GM18873 (cell line): Measurements from ENCODE around the gene TXLNB.
"Not testable (repeated sequence)": the region's sequence is repeated elsewhere in the genome, so short reads cannot be mapped to it uniquely, and the experiment has no call there.

Source experiments
- ATAC-seq: cut with Tn5 transposase; IDR thresholded peaks from one replicate; pipeline ENCODE4 v1.9.1; 2021; ENCODE audit warnings: mild to moderate bottlenecking, moderate library complexity, moderate number of reproducible peaks; ENCODE audit not compliant: unreplicated experiment, low FRiP score

Gene TXLNB

GRCh38 chr6:139240161-139241010 lies 51.4 kb downstream of the TXLNB start:
- no peak for ATAC-seq

DNA sequence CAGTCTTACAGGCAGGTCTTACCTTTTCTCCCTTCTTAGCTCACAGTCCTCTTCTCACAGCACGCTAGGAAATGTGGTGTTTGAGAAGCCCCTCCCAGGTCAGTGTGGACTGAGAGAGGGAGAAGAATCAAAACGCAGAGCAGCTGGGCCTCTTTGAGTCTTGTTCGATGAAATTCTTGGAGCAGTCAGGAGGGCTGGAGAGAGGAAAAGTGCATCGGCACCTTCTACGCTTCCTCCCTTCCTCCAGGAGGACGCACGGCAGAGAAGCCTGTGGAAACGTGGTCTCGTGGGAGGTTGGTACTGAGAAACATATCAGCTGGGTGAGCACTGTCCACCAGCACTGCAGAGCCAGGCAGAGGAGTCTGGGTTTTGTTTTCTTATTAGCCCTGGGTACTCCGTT lies 52.7 kb downstream of the TXLNB start:
- ATAC-seq, result no peak

DNA sequence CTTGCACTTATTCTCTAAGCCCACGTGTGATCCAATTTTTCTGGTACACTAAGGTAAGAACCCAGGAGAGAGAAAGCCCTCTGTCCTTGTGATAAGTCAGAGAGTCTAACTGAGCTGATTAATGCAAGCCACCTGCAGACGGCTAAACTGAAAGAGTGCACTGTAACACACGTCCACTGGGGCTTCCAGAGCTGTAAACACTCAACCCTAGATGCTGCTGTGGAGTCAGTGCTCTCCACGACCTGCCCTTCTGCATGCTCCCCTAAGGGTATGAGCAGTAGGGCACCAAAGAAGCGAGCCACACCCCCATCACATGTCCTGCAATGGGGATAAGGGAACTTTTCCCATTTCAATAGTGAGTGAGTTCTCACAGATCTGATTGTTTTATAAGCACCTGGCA lies 55.7 kb downstream of the TXLNB start:
- ATAC-seq, result no peak

- no peak for ATAC-seq
These were observed 56.1 kb downstream of the TXLNB start for GRCh38 chr6:139235661-139236060.

- ATAC-seq, result not testable (repeated sequence)
These were observed 57.6 kb downstream of the TXLNB start for GRCh38 chr6:139234193-139234592.

- no peak for ATAC-seq
These were observed 60.6 kb downstream of the TXLNB start for GRCh38 chr6:139231206-139231605.

- ATAC-seq, result no peak
These were observed 61.4 kb downstream of the TXLNB start for GRCh38 chr6:139230391-139230840.

DNA sequence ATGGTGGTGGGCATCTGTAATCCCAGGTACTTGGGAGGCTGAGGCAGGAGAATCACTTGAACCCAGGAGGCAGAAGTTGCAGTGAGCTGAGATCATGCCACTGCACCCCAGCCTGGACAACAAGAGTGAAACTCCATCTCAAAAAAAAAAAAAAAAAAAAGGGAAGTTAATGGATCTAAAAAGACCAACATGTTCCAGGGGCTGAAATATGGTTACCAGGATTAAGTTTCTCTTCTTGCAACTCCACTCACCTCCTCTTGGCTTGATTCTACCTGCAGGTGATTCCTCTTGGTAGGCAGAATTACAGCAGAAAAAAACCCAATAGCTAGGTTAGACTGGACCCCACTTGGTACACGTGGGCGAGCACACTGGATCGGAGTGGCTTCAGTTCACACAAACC lies 63.4 kb downstream of the TXLNB start:
- not testable (repeated sequence) for ATAC-seq

DNA sequence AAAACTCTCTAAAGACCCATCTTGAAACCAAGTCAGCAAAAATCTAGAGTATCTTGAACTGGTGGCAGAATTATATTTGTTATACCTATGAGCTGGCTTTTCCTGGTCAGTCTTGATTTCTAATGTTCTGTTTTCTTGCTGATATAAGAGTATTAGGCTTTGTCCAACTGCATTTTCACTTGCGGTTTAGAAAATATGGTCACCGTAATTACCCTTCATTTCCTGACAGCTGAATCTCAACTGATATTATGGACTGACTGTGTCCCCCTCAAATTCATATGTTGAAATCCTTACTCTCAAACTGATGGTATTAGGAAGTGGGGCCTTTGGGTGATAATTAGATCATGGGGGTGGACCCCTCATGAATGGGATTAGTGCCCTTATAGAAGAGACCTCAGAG lies 72.1 kb downstream of the TXLNB start:
- no peak for ATAC-seq

- ATAC-seq, result peak; percentile 100
These were observed 72.5 kb downstream of the TXLNB start for GRCh38 chr6:139219271-139219729.

GRCh38 chr6:139212460-139212859 lies 79.3 kb downstream of the TXLNB start:
- not testable (repeated sequence) for ATAC-seq

- ATAC-seq, result not testable (repeated sequence)
These were observed 81.0 kb downstream of the TXLNB start for GRCh38 chr6:139210766-139211165.

DNA sequence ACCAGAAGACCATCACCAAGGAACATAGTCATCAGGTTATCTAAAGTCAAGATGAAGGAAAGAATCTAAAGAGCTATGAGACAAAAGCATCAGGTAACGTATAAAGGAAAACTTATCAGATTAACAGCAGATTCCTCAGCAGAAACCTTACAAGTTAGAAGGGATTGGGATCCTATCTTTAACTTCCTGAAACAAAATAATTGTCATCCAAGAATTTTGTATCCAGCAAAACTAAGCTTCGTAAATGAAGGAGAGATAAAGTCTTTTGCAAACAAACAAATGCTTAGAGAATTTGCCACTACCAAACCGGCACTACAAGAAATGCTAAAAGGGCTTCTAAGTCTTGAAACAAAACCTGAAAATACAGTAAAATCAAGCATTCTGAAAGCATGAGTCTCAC lies 86.0 kb downstream of the TXLNB start:
- no peak for ATAC-seq

GRCh38 chr6:139204978-139205377 lies 86.8 kb downstream of the TXLNB start:
- ATAC-seq, result no peak

DNA sequence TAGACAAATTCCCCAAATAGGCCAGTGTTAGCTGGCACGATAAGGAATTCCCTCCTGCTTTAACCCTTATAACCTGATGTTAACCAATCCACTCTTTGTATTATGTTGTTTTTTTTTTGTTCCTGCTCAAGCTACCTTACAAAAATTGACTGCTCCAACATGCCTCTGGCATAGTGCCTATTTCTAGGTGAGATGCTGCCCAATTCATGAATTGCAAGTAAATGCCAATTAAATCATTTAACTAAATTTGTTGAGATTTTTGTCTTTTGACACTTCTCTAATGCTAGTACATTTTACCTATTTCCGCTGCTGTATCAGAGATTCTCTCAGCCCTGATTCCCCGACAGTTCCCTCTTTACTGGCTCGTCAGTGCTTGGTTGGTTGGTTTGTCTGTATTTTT lies 90.4 kb downstream of the TXLNB start:
- ATAC-seq, result no peak

DNA sequence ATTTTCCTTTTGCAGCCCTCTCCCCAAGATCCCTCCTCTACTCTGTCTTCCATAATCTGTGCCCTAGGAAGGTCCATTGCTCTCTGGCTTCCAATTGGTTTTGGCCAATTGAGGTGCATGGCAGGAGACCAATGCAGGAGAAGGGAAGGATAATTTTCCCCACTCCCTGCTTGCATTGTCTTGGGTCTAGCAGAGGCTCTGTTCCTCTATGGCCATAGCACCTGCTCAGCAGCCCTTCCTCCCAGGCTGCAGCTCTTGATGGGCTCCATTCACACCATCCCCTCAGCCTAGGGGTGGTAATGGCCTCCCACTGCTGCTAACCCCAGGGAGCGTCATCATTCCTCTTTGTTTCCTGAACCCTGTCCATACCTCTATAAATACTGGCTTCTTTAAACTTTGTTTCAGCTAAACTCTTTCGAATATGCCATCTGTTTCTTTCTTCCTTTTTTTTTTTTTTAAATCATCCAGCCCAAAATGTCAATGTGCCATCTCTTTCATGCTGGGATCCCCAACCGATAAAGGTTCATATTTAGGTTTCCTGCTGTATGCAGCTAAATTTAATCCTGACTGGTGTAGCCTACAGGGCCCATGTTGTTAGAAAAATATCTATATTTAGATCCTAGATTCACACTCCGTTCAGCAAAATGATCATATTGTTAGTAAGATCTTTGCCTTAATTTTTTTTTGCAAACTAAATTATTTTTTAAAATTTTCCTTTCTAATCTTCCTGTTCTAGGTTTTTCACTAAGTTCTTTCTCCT lies 93.1 kb downstream of the TXLNB start:
- ATAC-seq, result no peak

GRCh38 chr6:139194740-139195139 lies 97.1 kb downstream of the TXLNB start:
- ATAC-seq, result no peak
